ENCODE results near the gene GALNT9. TPM values are rescaled to one million over a fixed set of nuclear protein-coding genes. Genes with fewer than 3 reads are reported as not detected.
A peak's percentile ranks its signal among the peaks of the same experiment; 100 is the strongest.

Gene GALNT9
- total RNA-seq, 4 donors from 2014 or later: 1.6 TPM; not detected in 3

GRCh38 chr12:132208153-132208823, 121.1 kb downstream of the GALNT9 start:
- DNase-seq (ENCODE audit: low spot score in 2 of 2): no peak
- 90 to 94% methylated on average over 13 to 15 of the region's 15 CpGs for WGBS, 2 donors
- Histone ChIP-seq H3K4me3 (no peak overlapping the region), H3K27ac (no peak overlapping the region), H3K9me3 (peaks cover 0 to 31% (median 0%) of the 10 kb centered on the region in 4 donors), H3K27me3 (peaks cover 0 to 44% of the 10 kb centered on the region in 2 donors), H3K36me3 (no peaks in the 10 kb centered on the region), H3K4me1 (peaks cover 0 to 22% (median 7%) of the 10 kb centered on the region in 4 donors)
- TF ChIP-seq CTCF (IDR thresholded peaks at IDR 0.05) (no peak), POLR2A (IDR thresholded peaks at IDR 0.05) (no peak), EP300 (IDR thresholded peaks at IDR 0.05) (no peak)

GRCh38 chr12:132207083-132207775, 122.2 kb downstream of the GALNT9 start:
- Histone ChIP-seq H3K27ac (no peak overlapping the region), H3K4me1 (peaks cover 0 to 22% (median 7%) of the 10 kb centered on the region in 4 donors), H3K9me3 (peaks cover 0 to 31% (median 0%) of the 10 kb centered on the region in 4 donors), H3K36me3 (no peaks in the 10 kb centered on the region), H3K4me3 (no peak overlapping the region), H3K27me3 (peaks cover 0 to 54% of the 10 kb centered on the region in 2 donors)
- TF ChIP-seq EP300 (IDR thresholded peaks at IDR 0.05): no peak
- TF ChIP-seq POLR2A (IDR thresholded peaks at IDR 0.05): no peak
- no peak for TF ChIP-seq CTCF (IDR thresholded peaks at IDR 0.05)
- no peak for DNase-seq (ENCODE audit: low spot score in 2 of 2)
- WGBS, 2 donors: 88% methylated on average over 30 to 35 of the region's 36 CpGs

GRCh38 chr12:132206046-132206434, 123.3 kb downstream of the GALNT9 start:
- Histone ChIP-seq H3K4me1 (peaks cover 0 to 22% (median 7%) of the 10 kb centered on the region in 4 donors), H3K27me3 (peaks cover 0 to 64% of the 10 kb centered on the region in 2 donors), H3K9me3 (peaks cover 0 to 29% (median 0%) of the 10 kb centered on the region in 4 donors), H3K36me3 (no peaks in the 10 kb centered on the region), H3K4me3 (no peak overlapping the region), H3K27ac (no peak overlapping the region)
- WGBS, 2 donors: 34 to 66% methylated on average over 6 to 14 of the region's 14 CpGs
- no peak for DNase-seq (ENCODE audit: low spot score in 2 of 2)
- TF ChIP-seq EP300 (IDR thresholded peaks at IDR 0.05) (no peak), CTCF (IDR thresholded peaks at IDR 0.05) (no peak), POLR2A (IDR thresholded peaks at IDR 0.05) (no peak)

- peaks cover 0 to 64% of the 10 kb centered on the region in 2 donors for H3K27me3 ChIP-seq
- H3K27ac ChIP-seq: no peak overlapping the region
- TF ChIP-seq POLR2A (IDR thresholded peaks at IDR 0.05) (no peak), CTCF (IDR thresholded peaks at IDR 0.05) (no peak), EP300 (IDR thresholded peaks at IDR 0.05) (no peak)
- H3K9me3 ChIP-seq: peaks cover 0 to 23% (median 0%) of the 10 kb centered on the region in 4 donors
- DNase-seq (ENCODE audit: low spot score in 2 of 2): no peak
- 1% methylated on average over 15 to 24 of the region's 53 CpGs for WGBS, 2 donors
- no peaks in the 10 kb centered on the region for H3K36me3 ChIP-seq
- peaks cover 0 to 22% (median 7%) of the 10 kb centered on the region in 4 donors for H3K4me1 ChIP-seq
- peak overlapping the region in 1 of 4 donors; percentile 26 for H3K4me3 ChIP-seq
Observed at GRCh38 chr12:132205271-132206045, 123.9 kb downstream of the GALNT9 start.

Data from tibial nerve (tissue), 4 donors.